Measurements from ENCODE around the gene ZNF679.
"Not testable (repeated sequence)": the region's sequence is repeated elsewhere in the genome, so short reads cannot be mapped to it uniquely, and the experiment has no call there.

The ZNF679 gene

GRCh38 chr7:64310426-64310825 is 82.2 kb downstream of the ZNF679 start:
- DNase-seq (ENCODE audit: low read depth) = no peak

- no peak for DNase-seq (ENCODE audit: low read depth)
These were observed 84.6 kb downstream of the ZNF679 start for GRCh38 chr7:64312826-64313225.

- peak; percentile 85 for DNase-seq (ENCODE audit: low read depth)
These were observed 85.6 kb downstream of the ZNF679 start, which contains the start of gene ZNF736 for GRCh38 chr7:64313740-64314491. TSS of gene ZNF736 (plus strand) at chr7:64313961. CDS start at chr7:64314151, 190 bp downstream.

- no peak for DNase-seq (ENCODE audit: low read depth)
These were observed 86.3 kb downstream of the ZNF679 start for GRCh38 chr7:64314566-64314965.

GRCh38 chr7:64316031-64316742 is 87.9 kb downstream of the ZNF679 start:
- DNase-seq (ENCODE audit: low read depth) = not testable (repeated sequence)
